ENCODE measurements around the gene SAMD4B. TPM values are rescaled to one million over a fixed set of nuclear protein-coding genes. Genes with fewer than 3 reads are reported as not detected.

SAMD4B gene
- total and polyA plus RNA-seq, 4 donors = 25.8 to 145 (median 97.7) TPM

DNA sequence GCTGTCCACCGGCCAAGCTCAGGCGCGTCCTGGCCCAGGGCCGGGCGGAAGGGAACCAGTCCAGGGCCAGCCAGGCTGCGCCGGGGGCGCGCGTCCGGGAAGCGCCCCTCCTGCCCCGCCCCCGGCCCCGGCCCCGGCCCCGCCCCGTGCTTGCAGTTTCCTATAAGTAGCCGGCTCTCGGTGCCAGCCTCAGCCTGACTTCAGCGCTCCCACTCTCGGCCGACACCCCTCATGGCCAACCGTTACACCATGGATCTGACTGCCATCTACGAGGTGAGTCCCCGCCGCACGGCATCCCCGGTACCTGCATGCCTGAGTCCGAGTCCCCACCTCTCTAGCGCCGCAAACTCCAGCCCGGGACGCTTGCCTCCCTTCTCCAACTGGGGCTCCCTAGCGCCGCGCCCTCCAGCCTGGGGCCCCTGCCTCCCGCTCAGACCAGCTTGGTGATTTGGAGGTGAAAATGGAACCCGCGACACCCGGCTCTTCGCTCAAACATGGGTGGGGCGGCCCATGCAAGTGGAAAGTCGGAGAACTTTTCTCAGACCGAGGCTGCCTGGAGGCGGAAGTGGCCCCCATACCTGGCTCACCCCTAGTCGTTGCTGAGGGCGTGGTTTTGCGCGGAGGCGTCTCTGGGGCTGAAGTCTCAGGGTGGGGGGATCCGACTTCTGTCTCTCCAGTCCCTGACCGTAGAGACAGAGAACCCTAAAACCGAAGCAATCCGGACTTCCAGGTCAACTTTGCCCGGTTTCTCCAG lies 64.6 kb downstream of the SAMD4B start, which contains the start of gene ZFP36:
Gene ZFP36 (plus strand): TSS at position 192 of the 754 bp plus-strand sequence. CDS start 58 bp downstream, at position 250.
- H3K27me3 ChIP-seq (ENCODE audit: control insufficient read depth, insufficient read depth, low read length) = peaks cover 48% of the 10 kb centered on the region
- peaks cover 10% of the 10 kb centered on the region for H3K36me3 ChIP-seq (ENCODE audit: control insufficient read depth, insufficient read depth, low read length)
- peaks cover 72% of the 10 kb centered on the region for H3K4me1 ChIP-seq (ENCODE audit: control insufficient read depth, insufficient read depth, low read length)
- peak within 1 kb of the TSS; percentile 92 for H3K4me3 ChIP-seq (ENCODE audit: low read depth, low read length)
- under 1% methylated on average over 55 of the region's 56 CpGs for WGBS (ENCODE audit: insufficient coverage)
- H3K9me3 ChIP-seq (ENCODE audit: control insufficient read depth, insufficient read depth, low read length) = no peaks in the 10 kb centered on the region
- peak within 1 kb of the TSS; percentile 92 for H3K27ac ChIP-seq (ENCODE audit: low read depth, low read length)
- peak in 2 of 6 donors; percentile 52 to 83 for DNase-seq (ENCODE audit: low read depth in 4 of 6, low spot score in 6 of 6)

DNA sequence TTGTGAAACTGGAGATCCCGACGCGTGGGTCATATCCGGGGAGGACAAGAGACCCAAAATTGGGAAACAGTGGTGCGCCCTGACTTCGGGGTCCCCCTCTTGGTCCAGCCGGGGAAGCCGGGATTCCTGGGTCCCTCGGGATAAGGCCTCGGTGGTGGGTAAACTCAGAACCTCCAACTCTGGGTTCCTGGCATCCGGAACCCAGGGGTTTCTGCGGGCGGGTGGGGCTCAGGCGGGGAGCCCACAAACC lies 65.1 kb downstream of the SAMD4B start:
- Histone ChIP-seq H3K27me3 (ENCODE audit: control insufficient read depth, insufficient read depth, low read length) (peaks cover 48% of the 10 kb centered on the region), H3K36me3 (ENCODE audit: control insufficient read depth, insufficient read depth, low read length) (peaks cover 10% of the 10 kb centered on the region), H3K4me3 (ENCODE audit: low read depth, low read length) (peak overlapping the region; percentile 92), H3K4me1 (ENCODE audit: control insufficient read depth, insufficient read depth, low read length) (peaks cover 67% of the 10 kb centered on the region), H3K27ac (ENCODE audit: low read depth, low read length) (peak overlapping the region; percentile 92), H3K9me3 (ENCODE audit: control insufficient read depth, insufficient read depth, low read length) (no peaks in the 10 kb centered on the region)
- no peak for DNase-seq (ENCODE audit: low read depth in 4 of 6, low spot score in 6 of 6)
- WGBS (ENCODE audit: insufficient coverage) = 9% methylated on average over 14 of the region's 14 CpGs

DNA sequence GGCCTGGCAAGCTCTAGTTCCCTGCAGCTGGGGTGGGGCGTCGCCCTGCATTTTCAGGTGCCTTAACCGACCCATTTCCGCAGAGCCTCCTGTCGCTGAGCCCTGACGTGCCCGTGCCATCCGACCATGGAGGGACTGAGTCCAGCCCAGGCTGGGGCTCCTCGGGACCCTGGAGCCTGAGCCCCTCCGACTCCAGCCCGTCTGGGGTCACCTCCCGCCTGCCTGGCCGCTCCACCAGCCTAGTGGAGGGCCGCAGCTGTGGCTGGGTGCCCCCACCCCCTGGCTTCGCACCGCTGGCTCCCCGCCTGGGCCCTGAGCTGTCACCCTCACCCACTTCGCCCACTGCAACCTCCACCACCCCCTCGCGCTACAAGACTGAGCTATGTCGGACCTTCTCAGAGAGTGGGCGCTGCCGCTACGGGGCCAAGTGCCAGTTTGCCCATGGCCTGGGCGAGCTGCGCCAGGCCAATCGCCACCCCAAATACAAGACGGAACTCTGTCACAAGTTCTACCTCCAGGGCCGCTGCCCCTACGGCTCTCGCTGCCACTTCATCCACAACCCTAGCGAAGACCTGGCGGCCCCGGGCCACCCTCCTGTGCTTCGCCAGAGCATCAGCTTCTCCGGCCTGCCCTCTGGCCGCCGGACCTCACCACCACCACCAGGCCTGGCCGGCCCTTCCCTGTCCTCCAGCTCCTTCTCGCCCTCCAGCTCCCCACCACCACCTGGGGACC lies 65.6 kb downstream of the SAMD4B start:
- peaks cover 64% of the 10 kb centered on the region for H3K4me1 ChIP-seq (ENCODE audit: control insufficient read depth, insufficient read depth, low read length)
- H3K9me3 ChIP-seq (ENCODE audit: control insufficient read depth, insufficient read depth, low read length) = no peaks in the 10 kb centered on the region
- peak overlapping the region; percentile 92 for H3K27ac ChIP-seq (ENCODE audit: low read depth, low read length)
- H3K36me3 ChIP-seq (ENCODE audit: control insufficient read depth, insufficient read depth, low read length) = peaks cover 10% of the 10 kb centered on the region
- 62% methylated on average over 39 of the region's 40 CpGs for WGBS (ENCODE audit: insufficient coverage)
- H3K4me3 ChIP-seq (ENCODE audit: low read depth, low read length) = peak overlapping the region; percentile 92
- peaks cover 48% of the 10 kb centered on the region for H3K27me3 ChIP-seq (ENCODE audit: control insufficient read depth, insufficient read depth, low read length)
- DNase-seq (ENCODE audit: low read depth in 4 of 6, low spot score in 6 of 6) = no peak

- WGBS (ENCODE audit: insufficient coverage) = 78% methylated on average over 14 of the region's 20 CpGs
- Histone ChIP-seq H3K9me3 (ENCODE audit: control insufficient read depth, insufficient read depth, low read length) (no peaks in the 10 kb centered on the region), H3K36me3 (ENCODE audit: control insufficient read depth, insufficient read depth, low read length) (peaks cover 10% of the 10 kb centered on the region), H3K27me3 (ENCODE audit: control insufficient read depth, insufficient read depth, low read length) (peaks cover 45% of the 10 kb centered on the region), H3K27ac (ENCODE audit: low read depth, low read length) (peak overlapping the region; percentile 92), H3K4me1 (ENCODE audit: control insufficient read depth, insufficient read depth, low read length) (peaks cover 57% of the 10 kb centered on the region), H3K4me3 (ENCODE audit: low read depth, low read length) (peak overlapping the region; percentile 92)
- no peak for DNase-seq (ENCODE audit: low read depth in 4 of 6, low spot score in 6 of 6)
Observed at GRCh38 chr19:39408392-39409207, 66.4 kb downstream of the SAMD4B start.

- H3K27ac ChIP-seq (ENCODE audit: low read depth, low read length) = peak overlapping the region; percentile 98
- H3K4me1 ChIP-seq (ENCODE audit: control insufficient read depth, insufficient read depth, low read length) = peaks cover 59% of the 10 kb centered on the region
- DNase-seq (ENCODE audit: low read depth in 4 of 6, low spot score in 6 of 6) = peak in 2 of 6 donors; percentile 61 to 69
- H3K27me3 ChIP-seq (ENCODE audit: control insufficient read depth, insufficient read depth, low read length) = peaks cover 42% of the 10 kb centered on the region
- WGBS (ENCODE audit: insufficient coverage) = 1% methylated on average over 42 of the region's 52 CpGs
- H3K9me3 ChIP-seq (ENCODE audit: control insufficient read depth, insufficient read depth, low read length) = no peaks in the 10 kb centered on the region
- peak overlapping the region; percentile 51 for H3K4me3 ChIP-seq (ENCODE audit: low read depth, low read length)
- peaks cover 10% of the 10 kb centered on the region for H3K36me3 ChIP-seq (ENCODE audit: control insufficient read depth, insufficient read depth, low read length)
Observed at GRCh38 chr19:39409208-39410016, 67.2 kb downstream of the SAMD4B start.

- Histone ChIP-seq H3K36me3 (ENCODE audit: control insufficient read depth, insufficient read depth, low read length) (peaks cover 16% of the 10 kb centered on the region), H3K4me1 (ENCODE audit: control insufficient read depth, insufficient read depth, low read length) (peaks cover 67% of the 10 kb centered on the region), H3K27ac (ENCODE audit: low read depth, low read length) (peak overlapping the region; percentile 98), H3K27me3 (ENCODE audit: control insufficient read depth, insufficient read depth, low read length) (peaks cover 42% of the 10 kb centered on the region), H3K4me3 (ENCODE audit: low read depth, low read length) (peak overlapping the region; percentile 51), H3K9me3 (ENCODE audit: control insufficient read depth, insufficient read depth, low read length) (no peaks in the 10 kb centered on the region)
- 5% methylated on average over 35 of the region's 35 CpGs for WGBS (ENCODE audit: insufficient coverage)
- DNase-seq (ENCODE audit: low read depth in 4 of 6, low spot score in 6 of 6) = no peak
Observed at GRCh38 chr19:39410017-39410830, 68.0 kb downstream of the SAMD4B start.

GRCh38 chr19:39410831-39411080 lies 68.5 kb downstream of the SAMD4B start:
- no peak for DNase-seq (ENCODE audit: low read depth in 4 of 6, low spot score in 6 of 6)
- H3K4me1 ChIP-seq (ENCODE audit: control insufficient read depth, insufficient read depth, low read length) = peaks cover 72% of the 10 kb centered on the region
- peaks cover 21% of the 10 kb centered on the region for H3K36me3 ChIP-seq (ENCODE audit: control insufficient read depth, insufficient read depth, low read length)
- no peaks in the 10 kb centered on the region for H3K9me3 ChIP-seq (ENCODE audit: control insufficient read depth, insufficient read depth, low read length)
- H3K27me3 ChIP-seq (ENCODE audit: control insufficient read depth, insufficient read depth, low read length) = peaks cover 42% of the 10 kb centered on the region
- H3K27ac ChIP-seq (ENCODE audit: low read depth, low read length) = peak overlapping the region; percentile 98
- WGBS (ENCODE audit: insufficient coverage) = 68% methylated on average over 1 of the region's 1 CpG
- no peak overlapping the region for H3K4me3 ChIP-seq (ENCODE audit: low read depth, low read length)

GRCh38 chr19:39411081-39411831 lies 69.0 kb downstream of the SAMD4B start:
- no peaks in the 10 kb centered on the region for H3K9me3 ChIP-seq (ENCODE audit: control insufficient read depth, insufficient read depth, low read length)
- WGBS (ENCODE audit: insufficient coverage) = 49% methylated on average over 5 of the region's 9 CpGs
- peak overlapping the region; percentile 98 for H3K27ac ChIP-seq (ENCODE audit: low read depth, low read length)
- H3K4me3 ChIP-seq (ENCODE audit: low read depth, low read length) = peak overlapping the region; percentile 91
- peaks cover 71% of the 10 kb centered on the region for H3K4me1 ChIP-seq (ENCODE audit: control insufficient read depth, insufficient read depth, low read length)
- H3K36me3 ChIP-seq (ENCODE audit: control insufficient read depth, insufficient read depth, low read length) = peaks cover 26% of the 10 kb centered on the region
- peaks cover 38% of the 10 kb centered on the region for H3K27me3 ChIP-seq (ENCODE audit: control insufficient read depth, insufficient read depth, low read length)
- DNase-seq (ENCODE audit: low read depth in 4 of 6, low spot score in 6 of 6) = peak in 1 of 6 donors; percentile 54

All from spinal cord (tissue), 10 donors.